ENCODE results near the gene CTSW. TPM values are rescaled to one million over a fixed set of nuclear protein-coding genes. Genes with fewer than 3 reads are reported as not detected.

The CTSW gene
- polyA plus RNA-seq, 1 of the 3 experiments (the other 2 are of a cell fraction), result 0.49 TPM

DNA sequence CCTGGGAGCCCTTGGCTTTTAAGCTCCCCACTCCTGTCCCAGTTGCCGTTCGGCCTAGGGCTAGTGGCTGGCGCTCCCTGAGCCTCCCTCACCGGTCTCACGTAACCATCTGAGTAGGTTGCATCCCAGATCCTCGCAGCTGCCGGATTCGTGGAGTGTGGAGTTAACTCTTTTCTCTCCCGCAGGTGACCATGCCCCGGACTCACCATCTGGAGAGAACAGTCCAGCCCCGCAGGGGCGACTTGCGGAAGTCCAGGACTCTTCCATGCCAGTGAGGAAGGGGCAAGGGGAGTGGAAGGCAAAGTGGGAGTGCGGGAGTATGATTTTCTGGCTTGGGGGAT lies 18.5 kb upstream of the CTSW start (continued):
- TF ChIP-seq, protein P1, sequence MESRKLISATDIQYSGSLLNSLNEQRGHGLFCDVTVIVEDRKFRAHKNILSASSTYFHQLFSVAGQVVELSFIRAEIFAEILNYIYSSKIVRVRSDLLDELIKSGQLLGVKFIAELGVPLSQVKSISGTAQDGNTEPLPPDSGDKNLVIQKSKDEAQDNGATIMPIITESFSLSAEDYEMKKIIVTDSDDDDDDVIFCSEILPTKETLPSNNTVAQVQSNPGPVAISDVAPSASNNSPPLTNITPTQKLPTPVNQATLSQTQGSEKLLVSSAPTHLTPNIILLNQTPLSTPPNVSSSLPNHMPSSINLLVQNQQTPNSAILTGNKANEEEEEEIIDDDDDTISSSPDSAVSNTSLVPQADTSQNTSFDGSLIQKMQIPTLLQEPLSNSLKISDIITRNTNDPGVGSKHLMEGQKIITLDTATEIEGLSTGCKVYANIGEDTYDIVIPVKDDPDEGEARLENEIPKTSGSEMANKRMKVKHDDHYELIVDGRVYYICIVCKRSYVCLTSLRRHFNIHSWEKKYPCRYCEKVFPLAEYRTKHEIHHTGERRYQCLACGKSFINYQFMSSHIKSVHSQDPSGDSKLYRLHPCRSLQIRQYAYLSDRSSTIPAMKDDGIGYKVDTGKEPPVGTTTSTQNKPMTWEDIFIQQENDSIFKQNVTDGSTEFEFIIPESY (IDR thresholded peaks at IDR 0.05; ENCODE audit: borderline replicate concordance, low read depth), result no peak
- no peak for TF ChIP-seq EZH2phosphoT487 (IDR thresholded peaks at IDR 0.05; ENCODE audit: borderline replicate concordance, low read depth)
- TF ChIP-seq TEAD4 (IDR thresholded peaks at IDR 0.05; ENCODE audit: borderline replicate concordance, insufficient read depth), result no peak
- TF ChIP-seq JUND (IDR thresholded peaks at IDR 0.05), result no peak

DNA sequence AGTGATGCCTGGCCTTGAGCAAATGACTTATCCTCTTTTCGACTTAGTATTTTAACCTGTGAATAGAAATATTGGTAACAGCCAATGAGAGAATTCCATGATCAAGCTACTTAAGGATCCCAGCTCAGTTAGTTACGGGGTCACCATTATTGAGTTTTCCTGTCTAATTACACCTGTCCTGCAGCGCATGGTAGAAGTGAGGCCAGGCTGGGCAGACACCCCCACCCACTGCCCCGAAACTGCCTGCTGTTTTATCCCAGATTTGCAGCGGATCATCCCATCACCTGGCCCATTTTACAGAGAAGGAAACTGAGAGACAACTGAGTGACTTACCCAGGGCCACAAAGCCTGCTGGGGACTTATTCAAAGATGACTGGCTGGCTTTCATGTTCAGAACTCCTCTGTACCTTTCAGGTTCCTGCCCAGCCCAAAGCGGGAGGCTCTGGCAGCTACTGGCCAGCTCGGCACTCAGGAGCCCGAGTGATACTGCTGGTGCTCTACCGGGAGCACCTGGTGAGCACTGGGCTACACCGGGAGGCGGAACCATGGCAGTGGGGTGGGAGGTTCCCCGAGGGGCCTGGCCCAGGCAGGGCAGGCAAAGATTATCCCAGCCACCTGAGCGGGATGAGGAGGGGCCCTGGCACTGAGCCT lies 18.0 kb upstream of the CTSW start:
- POLR2A ChIA-PET, result interaction anchor here (1.5 to 5.0 kb wide), 4 partner anchors 9 to 28 kb away, joined by 3 to 59 read pairs (median 25); partner anchors contain the start of genes CCDC85B and FIBP
- Histone ChIP-seq H3K27me3 (ENCODE audit: insufficient read depth) (no peaks in the 10 kb centered on the region), H2AFZ (ENCODE audit: low read depth) (no peak overlapping the region), H3K9me3 (no peaks in the 10 kb centered on the region), H3K79me2 (ENCODE audit: insufficient read depth) (peaks cover 54% of the 10 kb centered on the region), H3K4me3 (ENCODE audit: low read depth in 2 of 2, low read length in 1 of 2) (peak overlapping the region; percentile 97 to 99), H3K27ac (ENCODE audit: low read depth in 2 of 2, low read length in 1 of 2) (peak overlapping the region; percentile 93), H3K9me2 (no peaks in the 10 kb centered on the region), H3F3A (replicated peaks; ENCODE audit: insufficient read depth) (peaks cover 43% of the 10 kb centered on the region), H4K20me1 (ENCODE audit: insufficient read depth) (peaks cover 9% of the 10 kb centered on the region), H3K4me1 (ENCODE audit: control insufficient read depth in 1 of 2, insufficient read depth in 2 of 2, low read depth in 1 of 2, low read length in 1 of 2) (peaks cover 10 to 17% of the 10 kb centered on the region in 2 experiments), H3K4me2 (peak overlapping the region; percentile 99), H3K9ac (peak overlapping the region; percentile 86), H3K36me3 (replicated peaks in 1 of 2; ENCODE audit: control insufficient read depth in 1 of 2, insufficient read depth in 2 of 2, low read length in 1 of 2) (peaks cover 23 to 51% of the 10 kb centered on the region in 2 experiments)
- CTCF ChIA-PET, result interaction anchor here (0.7 to 18.4 kb wide), 9 partner anchors 10 to 224 kb away, joined by 3 to 374 read pairs (median 4); partner anchors contain the start of genes CCDC85B, CTSW, EFEMP2 and FIBP
- WGBS (ENCODE audit: low lambda C conversion rate), result 74% methylated on average over 5 of the region's 13 CpGs
- TF ChIP-seq GABPA (IDR thresholded peaks at IDR 0.05; ENCODE audit: low read depth) (no peak), TCF12 (IDR thresholded peaks at IDR 0.05) (no peak), RAD21 (IDR thresholded peaks at IDR 0.05; ENCODE audit: low read length) (no peak), NFIC (IDR thresholded peaks at IDR 0.05; ENCODE audit: borderline replicate concordance) (no peak), TEAD4 (IDR thresholded peaks at IDR 0.05; ENCODE audit: borderline replicate concordance, insufficient read depth) (no peak), FOXJ3 (CRISPR knock-in tag; IDR thresholded peaks at IDR 0.05) (no peak), JUND (IDR thresholded peaks at IDR 0.05) (no peak), CHD2 (IDR thresholded peaks at IDR 0.05; ENCODE audit: low read length, partially characterized antibody) (no peak), MEF2A (IDR thresholded peaks at IDR 0.05; ENCODE audit: borderline replicate concordance, low read depth) (no peak)
- TF ChIP-seq, protein P2, sequence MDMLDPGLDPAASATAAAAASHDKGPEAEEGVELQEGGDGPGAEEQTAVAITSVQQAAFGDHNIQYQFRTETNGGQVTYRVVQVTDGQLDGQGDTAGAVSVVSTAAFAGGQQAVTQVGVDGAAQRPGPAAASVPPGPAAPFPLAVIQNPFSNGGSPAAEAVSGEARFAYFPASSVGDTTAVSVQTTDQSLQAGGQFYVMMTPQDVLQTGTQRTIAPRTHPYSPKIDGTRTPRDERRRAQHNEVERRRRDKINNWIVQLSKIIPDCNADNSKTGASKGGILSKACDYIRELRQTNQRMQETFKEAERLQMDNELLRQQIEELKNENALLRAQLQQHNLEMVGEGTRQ (IDR thresholded peaks at IDR 0.05; ENCODE audit: borderline replicate concordance, low read depth, low read length), result no peak
- DNase-seq, result no peak

Measured in SK-N-SH (cell line).